Activated T-cell treated with anti-CD3 and anti-CD28 coated beads for 1 hour (primary cell): Measurements from ENCODE around the gene SIGLEC12.

Experiments used
- DNase-seq: peaks from one replicate; pipeline ENCODE4 v3.0.0-alpha.2; 2020; ENCODE audit warnings: low read depth

The SIGLEC12 gene

GRCh38 chr19:51501594-51502263 is at the start of gene SIGLEC12:
Gene SIGLEC12, minus strand, starts transcription at chr19:51501800. Its CDS starts 67 bp downstream, at chr19:51501733.
- DNase-seq: no peak

GRCh38 chr19:51550848-51551672 is 49.5 kb upstream of the SIGLEC12 start:
- DNase-seq: no peak

- no peak for DNase-seq
Measured at GRCh38 chr19:51549533-51550324, 48.1 kb upstream of the SIGLEC12 start.

GRCh38 chr19:51548891-51549305 is 47.3 kb upstream of the SIGLEC12 start:
- DNase-seq: no peak

GRCh38 chr19:51548213-51548651 is 46.6 kb upstream of the SIGLEC12 start:
- DNase-seq: no peak

GRCh38 chr19:51547397-51548212 is 46.0 kb upstream of the SIGLEC12 start:
- DNase-seq: no peak

- no peak for DNase-seq
Measured at GRCh38 chr19:51546650-51547396, 45.2 kb upstream of the SIGLEC12 start.

- DNase-seq: no peak
Measured at GRCh38 chr19:51546107-51546649, 44.6 kb upstream of the SIGLEC12 start.

GRCh38 chr19:51544038-51544437 is 42.4 kb upstream of the SIGLEC12 start:
- DNase-seq: no peak

- no peak for DNase-seq
Measured at GRCh38 chr19:51542699-51543098, 41.1 kb upstream of the SIGLEC12 start.

- DNase-seq: no peak
Measured at GRCh38 chr19:51541458-51542357, 40.1 kb upstream of the SIGLEC12 start.

GRCh38 chr19:51539821-51540366 is 38.3 kb upstream of the SIGLEC12 start:
- DNase-seq: no peak

GRCh38 chr19:51535535-51535934 is 33.9 kb upstream of the SIGLEC12 start:
- DNase-seq: no peak

- DNase-seq: no peak
Measured at GRCh38 chr19:51531349-51532315, 30.0 kb upstream of the SIGLEC12 start, which contains the start of gene SIGLEC6. Gene SIGLEC6, minus strand, starts transcription at chr19:51531670. Its CDS starts 22 bp downstream, at chr19:51531648.

- DNase-seq: no peak
Measured at GRCh38 chr19:51530616-51531015, 29.0 kb upstream of the SIGLEC12 start.

GRCh38 chr19:51529301-51529700 is 27.7 kb upstream of the SIGLEC12 start:
- DNase-seq: no peak

GRCh38 chr19:51525651-51526050 is 24.1 kb upstream of the SIGLEC12 start:
- no peak for DNase-seq
